ENCODE measurements around the gene AGER.
A peak's percentile ranks its signal among the peaks of the same experiment; 100 is the strongest.

The AGER gene

GRCh38 chr6:32167154-32167760 is 16.8 kb downstream of the AGER start:
- Mint-ChIP-seq H3K27ac (peak overlapping the region; percentile 94), H3K36me3 (ENCODE audit: low read depth) (peaks cover 71% of the 10 kb centered on the region), H3K4me1 (peaks cover 17% of the 10 kb centered on the region), H3K27me3 (ENCODE audit: low read depth, poor library complexity) (no peaks in the 10 kb centered on the region), H3K4me3 (no peak overlapping the region), H3K9me3 (no peaks in the 10 kb centered on the region)
- DNase-seq: no peak
- no peak for TF ChIP-seq CTCF (IDR thresholded peaks at IDR 0.05)

DNA sequence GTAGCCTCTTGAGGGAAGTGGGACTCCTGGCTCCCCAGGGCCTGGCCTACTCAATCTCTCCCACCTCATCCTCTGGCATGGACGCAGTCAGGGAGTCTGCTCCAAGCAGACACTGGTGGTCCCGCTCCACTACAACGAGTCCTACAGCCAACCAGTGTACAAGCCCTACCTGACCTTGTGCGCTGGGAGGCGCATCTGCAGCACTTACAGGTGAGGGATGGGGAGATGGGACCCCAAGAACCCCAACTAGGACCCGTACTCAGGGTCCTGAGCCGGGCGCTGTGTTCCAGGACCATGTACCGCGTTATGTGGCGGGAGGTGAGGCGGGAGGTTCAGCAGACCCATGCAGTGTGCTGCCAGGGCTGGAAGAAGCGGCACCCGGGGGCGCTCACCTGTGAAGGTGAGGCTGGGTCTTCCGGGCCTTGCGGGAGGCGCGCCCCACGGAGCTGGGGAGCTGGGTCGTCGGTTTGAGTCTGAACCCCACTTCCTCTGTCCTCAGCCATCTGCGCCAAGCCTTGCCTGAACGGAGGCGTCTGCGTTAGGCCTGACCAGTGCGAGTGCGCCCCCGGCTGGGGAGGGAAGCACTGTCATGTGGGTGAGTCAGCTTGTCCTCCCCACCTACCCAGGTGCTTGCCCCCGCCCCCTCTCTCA is 17.5 kb downstream of the AGER start:
- H3K4me1 Mint-ChIP-seq: peaks cover 17% of the 10 kb centered on the region
- no peak for DNase-seq
- peaks cover 74% of the 10 kb centered on the region for H3K36me3 Mint-ChIP-seq (ENCODE audit: low read depth)
- no peak overlapping the region for H3K4me3 Mint-ChIP-seq
- H3K27me3 Mint-ChIP-seq (ENCODE audit: low read depth, poor library complexity): no peaks in the 10 kb centered on the region
- H3K27ac Mint-ChIP-seq: no peak overlapping the region
- H3K9me3 Mint-ChIP-seq: no peaks in the 10 kb centered on the region
- TF ChIP-seq CTCF (IDR thresholded peaks at IDR 0.05): no peak

GRCh38 chr6:32164295-32164694 is 19.8 kb downstream of the AGER start, which contains the start of gene EGFL8:
EGFL8 (plus strand) TSS chr6:32164595; CDS start chr6:32166166, 1,571 bp downstream.
- Mint-ChIP-seq H3K9me3 (no peaks in the 10 kb centered on the region), H3K27ac (peak within 1 kb of the TSS; percentile 72), H3K4me3 (no peak within 1 kb of the TSS), H3K4me1 (peaks cover 17% of the 10 kb centered on the region), H3K27me3 (ENCODE audit: low read depth, poor library complexity) (no peaks in the 10 kb centered on the region), H3K36me3 (ENCODE audit: low read depth) (peaks cover 63% of the 10 kb centered on the region)
- no peak for DNase-seq
- TF ChIP-seq CTCF (IDR thresholded peaks at IDR 0.05): no peak

DNA sequence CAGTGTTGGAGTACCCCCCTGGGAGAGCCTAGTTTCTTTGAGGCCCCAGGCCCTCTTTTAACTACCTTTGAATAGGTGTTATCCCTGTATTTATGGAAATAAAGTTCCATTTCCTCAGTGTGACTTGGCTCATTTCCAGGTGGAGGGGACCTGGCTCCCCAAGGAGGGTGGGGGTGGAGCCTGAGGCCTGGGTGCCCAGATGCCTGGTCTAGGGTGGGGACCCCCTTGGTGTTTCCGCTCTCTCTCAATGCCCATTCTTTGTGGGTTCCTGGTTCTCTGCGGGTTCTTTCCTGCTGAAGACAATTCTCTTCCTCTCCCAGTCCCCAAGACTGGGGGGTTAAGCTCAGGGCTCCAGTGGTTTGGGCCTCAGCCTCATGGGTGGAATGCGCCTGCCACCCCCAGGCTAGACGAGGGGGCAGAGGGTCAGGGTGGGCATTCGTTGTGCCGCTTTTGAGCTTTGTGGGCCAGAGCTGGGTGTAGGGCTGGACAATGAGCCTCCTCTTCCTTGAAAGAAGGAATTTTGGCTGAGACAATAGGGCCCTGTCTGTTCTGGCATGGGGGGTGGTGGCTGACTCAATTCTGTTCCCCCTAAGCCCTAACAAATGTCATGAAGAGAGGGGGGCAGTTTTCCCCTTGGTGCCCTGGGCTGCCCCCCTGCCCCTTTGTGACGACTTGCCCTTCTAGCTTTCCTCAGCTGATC is 20.3 kb downstream of the AGER start:
- peak overlapping the region; percentile 72 for H3K27ac Mint-ChIP-seq
- no peaks in the 10 kb centered on the region for H3K27me3 Mint-ChIP-seq (ENCODE audit: low read depth, poor library complexity)
- no peaks in the 10 kb centered on the region for H3K9me3 Mint-ChIP-seq

GRCh38 chr6:32158052-32158451 is 26.0 kb downstream of the AGER start:
- Mint-ChIP-seq H3K9me3 (no peaks in the 10 kb centered on the region), H3K4me3 (no peak overlapping the region), H3K27ac (no peak overlapping the region), H3K4me1 (peaks cover 24% of the 10 kb centered on the region), H3K27me3 (ENCODE audit: low read depth, poor library complexity) (peaks cover 4% of the 10 kb centered on the region), H3K36me3 (ENCODE audit: low read depth) (peaks cover 50% of the 10 kb centered on the region)
- DNase-seq: no peak
- TF ChIP-seq CTCF (IDR thresholded peaks at IDR 0.05): no peak

More for the DNA sequence above, 20.3 kb downstream of the AGER start:
- peaks cover 16% of the 10 kb centered on the region for H3K4me1 Mint-ChIP-seq
- no peak for DNase-seq
- H3K4me3 Mint-ChIP-seq: no peak overlapping the region
- peaks cover 63% of the 10 kb centered on the region for H3K36me3 Mint-ChIP-seq (ENCODE audit: low read depth)
- TF ChIP-seq CTCF (IDR thresholded peaks at IDR 0.05): no peak
